ENCODE measurements around the gene LONP2. TPM values are rescaled to one million over a fixed set of nuclear protein-coding genes. Genes with fewer than 3 reads are reported as not detected.
A peak's percentile ranks its signal among the peaks of the same experiment; 100 is the strongest.

Gene LONP2, protein sequence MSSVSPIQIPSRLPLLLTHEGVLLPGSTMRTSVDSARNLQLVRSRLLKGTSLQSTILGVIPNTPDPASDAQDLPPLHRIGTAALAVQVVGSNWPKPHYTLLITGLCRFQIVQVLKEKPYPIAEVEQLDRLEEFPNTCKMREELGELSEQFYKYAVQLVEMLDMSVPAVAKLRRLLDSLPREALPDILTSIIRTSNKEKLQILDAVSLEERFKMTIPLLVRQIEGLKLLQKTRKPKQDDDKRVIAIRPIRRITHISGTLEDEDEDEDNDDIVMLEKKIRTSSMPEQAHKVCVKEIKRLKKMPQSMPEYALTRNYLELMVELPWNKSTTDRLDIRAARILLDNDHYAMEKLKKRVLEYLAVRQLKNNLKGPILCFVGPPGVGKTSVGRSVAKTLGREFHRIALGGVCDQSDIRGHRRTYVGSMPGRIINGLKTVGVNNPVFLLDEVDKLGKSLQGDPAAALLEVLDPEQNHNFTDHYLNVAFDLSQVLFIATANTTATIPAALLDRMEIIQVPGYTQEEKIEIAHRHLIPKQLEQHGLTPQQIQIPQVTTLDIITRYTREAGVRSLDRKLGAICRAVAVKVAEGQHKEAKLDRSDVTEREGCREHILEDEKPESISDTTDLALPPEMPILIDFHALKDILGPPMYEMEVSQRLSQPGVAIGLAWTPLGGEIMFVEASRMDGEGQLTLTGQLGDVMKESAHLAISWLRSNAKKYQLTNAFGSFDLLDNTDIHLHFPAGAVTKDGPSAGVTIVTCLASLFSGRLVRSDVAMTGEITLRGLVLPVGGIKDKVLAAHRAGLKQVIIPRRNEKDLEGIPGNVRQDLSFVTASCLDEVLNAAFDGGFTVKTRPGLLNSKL
- 34.1 and 47.5 TPM in 2 replicates for polyA plus RNA-seq (2011; rRNA removed)
- 47.4 and 57.1 TPM in 2 replicates for polyA minus RNA-seq (2011; rRNA and poly(A)+ RNA removed)

- TF ChIP-seq, protein P1, sequence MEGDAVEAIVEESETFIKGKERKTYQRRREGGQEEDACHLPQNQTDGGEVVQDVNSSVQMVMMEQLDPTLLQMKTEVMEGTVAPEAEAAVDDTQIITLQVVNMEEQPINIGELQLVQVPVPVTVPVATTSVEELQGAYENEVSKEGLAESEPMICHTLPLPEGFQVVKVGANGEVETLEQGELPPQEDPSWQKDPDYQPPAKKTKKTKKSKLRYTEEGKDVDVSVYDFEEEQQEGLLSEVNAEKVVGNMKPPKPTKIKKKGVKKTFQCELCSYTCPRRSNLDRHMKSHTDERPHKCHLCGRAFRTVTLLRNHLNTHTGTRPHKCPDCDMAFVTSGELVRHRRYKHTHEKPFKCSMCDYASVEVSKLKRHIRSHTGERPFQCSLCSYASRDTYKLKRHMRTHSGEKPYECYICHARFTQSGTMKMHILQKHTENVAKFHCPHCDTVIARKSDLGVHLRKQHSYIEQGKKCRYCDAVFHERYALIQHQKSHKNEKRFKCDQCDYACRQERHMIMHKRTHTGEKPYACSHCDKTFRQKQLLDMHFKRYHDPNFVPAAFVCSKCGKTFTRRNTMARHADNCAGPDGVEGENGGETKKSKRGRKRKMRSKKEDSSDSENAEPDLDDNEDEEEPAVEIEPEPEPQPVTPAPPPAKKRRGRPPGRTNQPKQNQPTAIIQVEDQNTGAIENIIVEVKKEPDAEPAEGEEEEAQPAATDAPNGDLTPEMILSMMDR (IDR thresholded peaks at IDR 0.05; ENCODE audit: insufficient read depth, low read depth, low read length): no peak
Observed at GRCh38 chr16:48244080-48244862, at the start of gene LONP2. LONP2 (plus strand) TSS chr16:48244300; CDS start chr16:48244389, 89 bp downstream.

DNA sequence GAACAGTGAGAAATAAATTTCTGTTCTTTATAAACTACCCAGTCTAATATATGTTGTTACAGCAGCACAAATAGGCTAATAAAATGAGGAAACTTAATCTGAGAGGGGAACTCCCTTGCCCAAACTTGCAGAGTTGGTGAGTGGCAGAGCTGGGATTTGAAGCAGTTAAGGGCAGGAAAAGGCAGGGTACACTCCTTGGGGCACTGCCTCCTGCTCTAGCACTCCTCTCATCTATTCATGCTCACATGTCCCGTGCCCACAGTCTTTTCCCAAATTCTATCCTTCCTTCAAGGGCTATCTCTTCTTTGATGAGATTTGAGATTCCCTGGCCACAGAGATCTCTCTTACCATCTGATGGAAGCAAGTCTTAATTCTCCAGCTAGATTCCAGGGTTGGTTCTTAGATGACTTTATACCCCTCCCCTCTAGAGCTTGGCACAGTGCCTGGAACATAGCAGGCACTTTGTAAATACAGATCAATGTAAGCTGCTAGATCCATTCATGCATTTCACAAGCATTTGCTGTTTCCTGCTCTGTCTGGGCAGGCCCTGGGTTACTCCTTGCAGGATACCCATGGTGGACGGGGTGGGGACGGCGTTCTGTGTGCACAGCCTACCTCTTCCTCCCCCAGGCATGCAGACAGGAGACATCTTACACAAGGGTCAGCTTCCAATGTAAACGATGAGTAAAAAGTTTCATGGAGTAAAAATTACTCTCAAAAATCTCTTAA is 49.1 kb upstream of the LONP2 start:
- CTCF ChIA-PET: no interaction called here
- H3K36me3 ChIP-seq (ENCODE audit: control insufficient read depth, insufficient read depth, low read length): no peaks in the 10 kb centered on the region
- H3K4me3 ChIP-seq (ENCODE audit: low read depth, low read length): no peak overlapping the region
- TF ChIP-seq, protein P1 (IDR thresholded peaks at IDR 0.05; ENCODE audit: insufficient read depth, low read depth, low read length): no peak
- DNase-seq (ENCODE audit: low read depth): no peak
- no peaks in the 10 kb centered on the region; the same call in 1 of the 2 replicates for H3K27me3 ChIP-seq (ENCODE audit: control insufficient read depth, insufficient read depth, low read length)
- POLR2A ChIA-PET: no interaction called here

More at GRCh38 chr16:48244080-48244862, at the start of gene LONP2:
- Histone ChIP-seq H3K36me3 (ENCODE audit: control insufficient read depth, insufficient read depth, low read length) (no peaks in the 10 kb centered on the region), H3K27me3 (ENCODE audit: control insufficient read depth, insufficient read depth, low read length) (no peaks in the 10 kb centered on the region), H3K4me3 (ENCODE audit: low read depth, low read length) (peak within 1 kb of the TSS; percentile 80)
- POLR2A ChIA-PET: no interaction called here
- peak; percentile 44 for DNase-seq (ENCODE audit: low read depth)
- CTCF ChIA-PET: interaction anchor here (1.2 kb wide), 2 partner anchors 166 to 379 kb away, joined by 3 read pairs; no protein-coding TSS in a partner anchor

GRCh38 chr16:48197294-48197693 is 46.8 kb upstream of the LONP2 start:
- POLR2A ChIA-PET: no interaction called here
- TF ChIP-seq, protein P1 (IDR thresholded peaks at IDR 0.05; ENCODE audit: insufficient read depth, low read depth, low read length): no peak

GRCh38 chr16:48201515-48202201 is 42.4 kb upstream of the LONP2 start:
- H3K27me3 ChIP-seq (ENCODE audit: control insufficient read depth, insufficient read depth, low read length): no peaks in the 10 kb centered on the region
- H3K36me3 ChIP-seq (ENCODE audit: control insufficient read depth, insufficient read depth, low read length): no peaks in the 10 kb centered on the region
- no peak for DNase-seq (ENCODE audit: low read depth)
- POLR2A ChIA-PET: no interaction called here
- CTCF ChIA-PET: no interaction called here
- TF ChIP-seq, protein P1 (IDR thresholded peaks at IDR 0.05; ENCODE audit: insufficient read depth, low read depth, low read length): no peak
- no peak overlapping the region for H3K4me3 ChIP-seq (ENCODE audit: low read depth, low read length)

More at GRCh38 chr16:48197294-48197693, 46.8 kb upstream of the LONP2 start:
- CTCF ChIA-PET: interaction anchor here (0.5 kb wide), 1 partner anchor 1689 kb away, joined by 3 read pairs; no protein-coding TSS in a partner anchor
- Histone ChIP-seq H3K36me3 (ENCODE audit: control insufficient read depth, insufficient read depth, low read length) (no peaks in the 10 kb centered on the region), H3K27me3 (ENCODE audit: control insufficient read depth, insufficient read depth, low read length) (no peaks in the 10 kb centered on the region; the same call in 1 of the 2 replicates), H3K4me3 (ENCODE audit: low read depth, low read length) (no peak overlapping the region)
- DNase-seq (ENCODE audit: low read depth): no peak
